Brain microvascular endothelial cell (primary cell): ENCODE measurements around the gene HCAR1.

Experiments used
- DNase-seq: peaks from one replicate; pipeline ENCODE4 v3.0.0-alpha.2; 2020
- H3K27ac ChIP-seq: fragments of 250-450 bp; sonication (Bioruptor Pico); 2 replicates; pipeline ENCODE4 v1.5.1; 2020; ENCODE audit warnings: mild to moderate bottlenecking, moderate library complexity
- H3K27me3 ChIP-seq: fragments of 250-450 bp; sonication (Bioruptor Pico); replicated peaks from 2 replicates; pipeline ENCODE4 v1.5.1; 2020; ENCODE audit warnings: mild to moderate bottlenecking
- H3K36me3 ChIP-seq: fragments of 250-450 bp; sonication (Bioruptor Pico); replicated peaks from 2 replicates; pipeline ENCODE4 v1.5.1; 2020; ENCODE audit warnings: mild to moderate bottlenecking
- H3K4me3 ChIP-seq: 2 replicates; pipeline ENCODE4 v1.5.1; 2011; ENCODE audit warnings: low read depth, mild to moderate bottlenecking, control low read depth, low read length, moderate library complexity
- CTCF ChIP-seq: IDR thresholded peaks from 2 replicates; pipeline ENCODE4 v1.5.1; 2011; ENCODE audit warnings: low read depth, mild to moderate bottlenecking, moderate library complexity, low read length, control low read depth, inconsistent platforms; ENCODE audit errors: missing control alignments
- in situ Hi-C: cut with HindIII; loops from 2 replicates; pipeline ENCODE4 v1.10.0; 2017; ENCODE audit warnings: low sequenced_read_pairs, low pct_ligation_motif_present

The HCAR1 gene

GRCh38 chr12:122749569-122750332 is 19.1 kb upstream of the HCAR1 start:
- DNase-seq = no peak
- Histone ChIP-seq H3K27ac (no peak overlapping the region), H3K36me3 (peaks cover 4% of the 10 kb centered on the region), H3K27me3 (no peaks in the 10 kb centered on the region), H3K4me3 (no peak overlapping the region)
- TF ChIP-seq CTCF = no peak
- in situ Hi-C loops = loop anchor here (25.0 kb wide), 1 partner anchor 112 kb away; no protein-coding TSS in a partner anchor

GRCh38 chr12:122747224-122748135 is 16.8 kb upstream of the HCAR1 start:
- in situ Hi-C loops = no loop called here
- Histone ChIP-seq H3K36me3 (no peaks in the 10 kb centered on the region), H3K27me3 (no peaks in the 10 kb centered on the region), H3K4me3 (no peak overlapping the region), H3K27ac (no peak overlapping the region)
- no peak for TF ChIP-seq CTCF
- no peak for DNase-seq

- Histone ChIP-seq H3K27ac (no peak overlapping the region), H3K36me3 (no peaks in the 10 kb centered on the region), H3K4me3 (no peak overlapping the region), H3K27me3 (no peaks in the 10 kb centered on the region)
- DNase-seq = no peak
- in situ Hi-C loops = no loop called here
- no peak for TF ChIP-seq CTCF
Measured at GRCh38 chr12:122743895-122744525, 13.4 kb upstream of the HCAR1 start.

- Histone ChIP-seq H3K36me3 (no peaks in the 10 kb centered on the region), H3K27ac (no peak overlapping the region), H3K27me3 (no peaks in the 10 kb centered on the region), H3K4me3 (no peak overlapping the region)
- in situ Hi-C loops = no loop called here
- TF ChIP-seq CTCF = no peak
- DNase-seq = no peak
Measured at GRCh38 chr12:122740351-122740750, 9.7 kb upstream of the HCAR1 start.

- TF ChIP-seq CTCF = no peak
- in situ Hi-C loops = no loop called here
- no peak for DNase-seq
- Histone ChIP-seq H3K36me3 (no peaks in the 10 kb centered on the region), H3K27me3 (no peaks in the 10 kb centered on the region), H3K4me3 (no peak overlapping the region), H3K27ac (no peak overlapping the region)
Measured at GRCh38 chr12:122738571-122738970, 7.9 kb upstream of the HCAR1 start.
